WTC11 (cell line): ENCODE measurements around the gene NDUFAF7. TPM values are rescaled to one million over a fixed set of nuclear protein-coding genes. Genes with fewer than 3 reads are reported as not detected.

Experiments
- ATAC-seq: fragments of 200-7000 bp; cut with Tn5 transposase; 2 replicates; pipeline ENCODE4 v1.10.0; 2021; ENCODE audit warnings: mild to moderate bottlenecking, moderate library complexity
- CTCF ChIA-PET: fragments of 300-600 bp; sonication (Branson Sonifier 250); formaldehyde crosslinking; loops from one replicate; lab custom pipeline; 2021; ENCODE audit warnings: antibody characterized with exemption; lab: Charles Lee
- POLR2A ChIA-PET: fragments of 350-600 bp; sonication (Branson Sonifier 250); formaldehyde crosslinking; loops from one replicate; lab custom pipeline; 2021; ENCODE audit warnings: antibody characterized with exemption; lab: Charles Lee
- DNase-seq: peaks from one replicate; pipeline ENCODE4 v3.0.0; 2021; ENCODE audit warnings: low spot score
- H3K27ac Mint-ChIP-seq: 2 replicates; pipeline ENCODE4 v1.8.0; 2021; ENCODE audit warnings: mixed read lengths
- H3K27me3 Mint-ChIP-seq: 2 replicates; pipeline ENCODE4 v1.8.0; 2021; ENCODE audit warnings: low read depth, mild to moderate bottlenecking, moderate library complexity, mixed read lengths
- H3K36me3 Mint-ChIP-seq: 2 replicates; pipeline ENCODE4 v1.8.0; 2021; ENCODE audit warnings: mixed read lengths
- H3K4me1 Mint-ChIP-seq: 2 replicates; pipeline ENCODE4 v1.8.0; 2022; ENCODE audit warnings: mixed read lengths
- H3K4me3 Mint-ChIP-seq: 2 replicates; pipeline ENCODE4 v1.8.0; 2021; ENCODE audit warnings: mild to moderate bottlenecking, moderate library complexity, mixed read lengths
- H3K9me3 Mint-ChIP-seq: 2 replicates; pipeline ENCODE4 v1.8.0; 2021; ENCODE audit warnings: mixed read lengths
- AFF4 ChIP-seq: sonication (generic); formaldehyde crosslinking; IDR thresholded peaks from 2 replicates; pipeline ENCODE4 v1.8.1; 2023; ENCODE audit warnings: mild to moderate bottlenecking, missing genetic modification reagents, borderline replicate concordance
- ATF6 ChIP-seq: sonication (generic); formaldehyde crosslinking; IDR thresholded peaks from 2 replicates; pipeline ENCODE4 v1.8.1; 2023; ENCODE audit warnings: mild to moderate bottlenecking, missing genetic modification reagents
- E2F1 ChIP-seq: sonication (generic); formaldehyde crosslinking; IDR thresholded peaks from 2 replicates; pipeline ENCODE4 v1.8.0; 2022; ENCODE audit warnings: mild to moderate bottlenecking, missing genetic modification reagents
- ESRRA ChIP-seq: sonication (generic); formaldehyde crosslinking; IDR thresholded peaks from 2 replicates; pipeline ENCODE4 v1.8.1; 2022; ENCODE audit warnings: mild to moderate bottlenecking, missing genetic modification reagents, borderline replicate concordance
- ETV6 ChIP-seq: sonication (generic); formaldehyde crosslinking; IDR thresholded peaks from 2 replicates; pipeline ENCODE4 v1.8.1; 2022; ENCODE audit warnings: mild to moderate bottlenecking, missing genetic modification reagents
- FOXJ3 ChIP-seq: sonication (generic); formaldehyde crosslinking; IDR thresholded peaks from 2 replicates; pipeline ENCODE4 v1.9.0; 2021; ENCODE audit warnings: missing genetic modification reagents, mild to moderate bottlenecking, borderline replicate concordance
- HMGA2 ChIP-seq: fragments of 250-450 bp; sonication (Bioruptor Pico); IDR thresholded peaks from 2 replicates; pipeline ENCODE4 v1.4.0; 2021; ENCODE audit warnings: mild to moderate bottlenecking, moderate library complexity
- IRF1 ChIP-seq: sonication (generic); formaldehyde crosslinking; IDR thresholded peaks from 2 replicates; pipeline ENCODE4 v1.8.0; 2023; ENCODE audit warnings: missing genetic modification reagents
- JAZF1 ChIP-seq: fragments of 250-450 bp; sonication (Bioruptor Pico); IDR thresholded peaks from 2 replicates; pipeline ENCODE4 v1.9.0; 2021; ENCODE audit warnings: moderate library complexity, mild to moderate bottlenecking, inconsistent platforms
- NFE2L1 ChIP-seq: sonication (generic); formaldehyde crosslinking; IDR thresholded peaks from 2 replicates; pipeline ENCODE4 v1.8.1; 2023; ENCODE audit warnings: missing genetic modification reagents
- NFYB ChIP-seq: sonication (generic); formaldehyde crosslinking; conservative IDR thresholded peaks from 2 replicates; pipeline ENCODE4 v1.8.0; 2022; ENCODE audit warnings: low read depth, missing genetic modification reagents
- PRDM15 ChIP-seq: sonication (generic); formaldehyde crosslinking; IDR thresholded peaks from 2 replicates; pipeline ENCODE4 v1.8.0; 2022; ENCODE audit warnings: missing genetic modification reagents
- PREB ChIP-seq: sonication (generic); formaldehyde crosslinking; IDR thresholded peaks from 2 replicates; pipeline ENCODE4 v1.8.1; 2022; ENCODE audit warnings: mild to moderate bottlenecking, missing genetic modification reagents, moderate library complexity, borderline replicate concordance
- RELA ChIP-seq: sonication (generic); formaldehyde crosslinking; IDR thresholded peaks from 2 replicates; pipeline ENCODE4 v1.8.1; 2022; ENCODE audit warnings: missing genetic modification reagents, mild to moderate bottlenecking, borderline replicate concordance
- SMAD4 ChIP-seq: sonication (generic); formaldehyde crosslinking; IDR thresholded peaks from 2 replicates; pipeline ENCODE4 v1.8.0; 2022; ENCODE audit warnings: mild to moderate bottlenecking, missing genetic modification reagents
- TCF7 ChIP-seq: sonication (generic); formaldehyde crosslinking; IDR thresholded peaks from 2 replicates; pipeline ENCODE4 v1.8.0; 2022; ENCODE audit warnings: mild to moderate bottlenecking, low read depth, missing genetic modification reagents, moderate library complexity
- TEAD1 ChIP-seq: sonication (generic); formaldehyde crosslinking; IDR thresholded peaks from 2 replicates; pipeline ENCODE4 v1.8.0; 2022; ENCODE audit warnings: mild to moderate bottlenecking, missing genetic modification reagents
- TEAD4 ChIP-seq: sonication (generic); formaldehyde crosslinking; IDR thresholded peaks from 2 replicates; pipeline ENCODE4 v1.8.0; 2022; ENCODE audit warnings: mild to moderate bottlenecking, missing genetic modification reagents
- TP53 ChIP-seq: sonication (generic); formaldehyde crosslinking; IDR thresholded peaks from 2 replicates; pipeline ENCODE4 v1.8.1; 2023; ENCODE audit warnings: mild to moderate bottlenecking, missing genetic modification reagents
- ZBTB43 ChIP-seq: sonication (generic); formaldehyde crosslinking; IDR thresholded peaks from 2 replicates; pipeline ENCODE4 v1.8.1; 2023; ENCODE audit warnings: mild to moderate bottlenecking, missing genetic modification reagents
- ZNF232 ChIP-seq: sonication (generic); formaldehyde crosslinking; IDR thresholded peaks from 2 replicates; pipeline ENCODE4 v1.8.0; 2022; ENCODE audit warnings: mild to moderate bottlenecking, missing genetic modification reagents
- total RNA-seq: library from RNA; stranded (reverse); gene quantifications from 3 replicates; pipeline ENCODE4 v1.2.3, GENCODE V29; 2021

The NDUFAF7 gene
- total RNA-seq, 1 experiment from 2014 or later: 57.8 TPM

- DNase-seq: no peak
- Mint-ChIP-seq H3K27ac (no peak overlapping the region), H3K36me3 (peaks cover 48% of the 10 kb centered on the region), H3K9me3 (no peaks in the 10 kb centered on the region), H3K27me3 (no peaks in the 10 kb centered on the region), H3K4me3 (no peak overlapping the region), H3K4me1 (no peaks in the 10 kb centered on the region)
- no peak for ATAC-seq
- ChIA-PET CTCF (no interaction called here), POLR2A (no interaction called here)
- TF ChIP-seq NFYB (CRISPR knock-in tag) (no peak), PREB (CRISPR knock-in tag) (no peak), SMAD4 (CRISPR knock-in tag) (no peak), NFE2L1 (CRISPR knock-in tag) (no peak), JAZF1 (CRISPR knock-in tag) (no peak), FOXJ3 (CRISPR knock-in tag) (no peak), ZBTB43 (no peak), IRF1 (no peak), RELA (CRISPR knock-in tag) (no peak), TEAD4 (CRISPR knock-in tag) (no peak), AFF4 (CRISPR knock-in tag) (no peak), PRDM15 (no peak), TEAD1 (CRISPR knock-in tag) (no peak), ESRRA (CRISPR knock-in tag) (no peak)
Measured at GRCh38 chr2:37284381-37284780, 52.9 kb downstream of the NDUFAF7 start.

GRCh38 chr2:37287966-37288365 lies 56.5 kb downstream of the NDUFAF7 start:
- Mint-ChIP-seq H3K4me3 (no peak overlapping the region), H3K27ac (peak overlapping the region; percentile 5), H3K9me3 (no peaks in the 10 kb centered on the region), H3K36me3 (peaks cover 46% of the 10 kb centered on the region), H3K4me1 (peaks cover 3% of the 10 kb centered on the region; the same call in 1 of the 2 replicates), H3K27me3 (no peaks in the 10 kb centered on the region)
- ChIA-PET POLR2A (no interaction called here), CTCF (interaction anchor here (1.4 kb wide), 1 partner anchor 589 kb away, joined by 3 read pairs; no protein-coding TSS in a partner anchor)
- peak; percentile 65 for ATAC-seq
- no peak for DNase-seq
- TF ChIP-seq E2F1 (CRISPR knock-in tag) (no peak), ETV6 (no peak), ATF6 (CRISPR knock-in tag) (no peak), SMAD4 (CRISPR knock-in tag) (no peak), HMGA2 (CRISPR knock-in tag) (no peak), TP53 (CRISPR knock-in tag) (no peak), TCF7 (no peak), ZNF232 (CRISPR knock-in tag) (no peak), PREB (CRISPR knock-in tag) (no peak)
